Naive thymus-derived CD4-positive, alpha-beta T cell (primary cell): Measurements from ENCODE around the gene KCNG1. TPM values are rescaled to one million over a fixed set of nuclear protein-coding genes. Genes with fewer than 3 reads are reported as not detected.

Source experiments
- ATAC-seq: fragments of 150-1000 bp; cut with Tn5 transposase; 2 replicates; pipeline ENCODE4 v1.10.0; 2021; ENCODE audit warnings: mild to moderate bottlenecking, moderate library complexity
- CTCF ChIA-PET: fragments of 350-600 bp; sonication (Branson Sonifier 250); formaldehyde crosslinking; loops from one replicate; lab custom pipeline; 2021; ENCODE audit warnings: antibody characterized with exemption; lab: Charles Lee
- POLR2A ChIA-PET: fragments of 350-600 bp; sonication (Branson Sonifier 250); formaldehyde crosslinking; loops from one replicate; lab custom pipeline; 2021; ENCODE audit warnings: antibody characterized with exemption, inconsistent platforms; lab: Charles Lee
- DNase-seq, 9 donors: peaks; one replicate each; pipeline versions ENCODE4 v3.0.0 to v3.0.0-alpha.2; 2020 to 2022; ENCODE audit warnings: mixed read lengths in 1 of 9
- H3K27ac ChIP-seq: one replicate; pipeline ENCODE4 v1.7.0; 2013; ENCODE audit warnings: mild to moderate bottlenecking, low read depth, low read length, moderate library complexity
- H3K27me3 ChIP-seq, 2 donors: one replicate each; pipeline ENCODE4 v1.7.0; 2013; ENCODE audit warnings: low read length in 2 of 2, mild to moderate bottlenecking in 2 of 2, moderate library complexity in 2 of 2; ENCODE audit not compliant: control insufficient read depth in 2 of 2, insufficient read depth in 2 of 2
- H3K36me3 ChIP-seq, 3 experiments: 1 replicate in 2 of 3; 2 replicates in 1 of 3; pipeline ENCODE4 v1.7.0; 2013; ENCODE audit warnings: low read length in 3 of 3, mild to moderate bottlenecking in 3 of 3, moderate library complexity in 1 of 3; ENCODE audit not compliant: insufficient read depth in 3 of 3, control insufficient read depth in 2 of 3
- H3K4me1 ChIP-seq, 2 donors: one replicate each; pipeline ENCODE4 v1.7.0; 2013; ENCODE audit warnings: low read length in 2 of 2, mild to moderate bottlenecking in 2 of 2, moderate library complexity in 1 of 2; ENCODE audit not compliant: control insufficient read depth in 2 of 2, insufficient read depth in 2 of 2
- H3K4me3 ChIP-seq: 2 replicates; pipeline ENCODE4 v1.7.0; 2013; ENCODE audit warnings: mild to moderate bottlenecking, low read length
- H3K9me3 ChIP-seq, 3 experiments: 1 replicate in 2 of 3; 2 replicates in 1 of 3; pipeline ENCODE4 v1.7.0; 2013; ENCODE audit warnings: low read length in 3 of 3; ENCODE audit not compliant: control insufficient read depth in 2 of 3
- H3K27ac Mint-ChIP-seq, 9 donors: one replicate each; pipeline ENCODE4 v1.8.0; 2020 to 2022; ENCODE audit warnings: mixed read lengths in 9 of 9, mild to moderate bottlenecking in 8 of 9, moderate library complexity in 5 of 9, inconsistent platforms in 2 of 9
- H3K27me3 Mint-ChIP-seq, 5 donors: one replicate each; pipeline ENCODE4 v1.8.0; 2021 to 2022; ENCODE audit warnings: mixed read lengths in 5 of 5, mild to moderate bottlenecking in 1 of 5
- H3K36me3 Mint-ChIP-seq, 5 donors: one replicate each; pipeline ENCODE4 v1.8.0; 2020 to 2022; ENCODE audit warnings: mixed read lengths in 5 of 5, mild to moderate bottlenecking in 3 of 5, inconsistent platforms in 1 of 5
- H3K4me1 Mint-ChIP-seq, 7 donors: one replicate each; pipeline ENCODE4 v1.8.0; 2020 to 2022; ENCODE audit warnings: mixed read lengths in 7 of 7, mild to moderate bottlenecking in 3 of 7, inconsistent platforms in 1 of 7
- H3K4me3 Mint-ChIP-seq, 10 donors: one replicate each; pipeline ENCODE4 v1.8.0; 2020 to 2022; ENCODE audit warnings: mild to moderate bottlenecking in 10 of 10, mixed read lengths in 10 of 10, moderate library complexity in 6 of 10, inconsistent platforms in 2 of 10
- H3K9me3 Mint-ChIP-seq, 11 donors: one replicate each; pipeline ENCODE4 v1.8.0; 2020 to 2022; ENCODE audit warnings: mixed read lengths in 11 of 11, mild to moderate bottlenecking in 4 of 11, inconsistent platforms in 1 of 11, moderate library complexity in 1 of 11
- intact Hi-C, 2 donors: fragments of 100-400 bp; cut with micrococcal nuclease; formaldehyde crosslinking; loops; one replicate each; pipeline ENCODE4 v1.15.1; 2023
- polyA plus RNA-seq, 2 donors: library from polyadenylated mRNA; unstranded; fragments of 300-500 nt; fragmentation: Illumina TruSeq; gene quantifications; one replicate each; pipeline ENCODE4 v1.2.3, GENCODE V29; 2021
- total RNA-seq, 6 experiments: library from RNA in 5 of 6; stranded (reverse) in 5 of 6; gene quantifications; 1 replicate in 5 of 6; 2 replicates in 1 of 6; pipeline ENCODE4 v1.2.3 and lab custom pipeline; 2021 to 2026

The KCNG1 gene
- total and polyA plus RNA-seq, 7 experiments from 2014 or later: 0.17 to 0.73 TPM; not detected in 5

DNA sequence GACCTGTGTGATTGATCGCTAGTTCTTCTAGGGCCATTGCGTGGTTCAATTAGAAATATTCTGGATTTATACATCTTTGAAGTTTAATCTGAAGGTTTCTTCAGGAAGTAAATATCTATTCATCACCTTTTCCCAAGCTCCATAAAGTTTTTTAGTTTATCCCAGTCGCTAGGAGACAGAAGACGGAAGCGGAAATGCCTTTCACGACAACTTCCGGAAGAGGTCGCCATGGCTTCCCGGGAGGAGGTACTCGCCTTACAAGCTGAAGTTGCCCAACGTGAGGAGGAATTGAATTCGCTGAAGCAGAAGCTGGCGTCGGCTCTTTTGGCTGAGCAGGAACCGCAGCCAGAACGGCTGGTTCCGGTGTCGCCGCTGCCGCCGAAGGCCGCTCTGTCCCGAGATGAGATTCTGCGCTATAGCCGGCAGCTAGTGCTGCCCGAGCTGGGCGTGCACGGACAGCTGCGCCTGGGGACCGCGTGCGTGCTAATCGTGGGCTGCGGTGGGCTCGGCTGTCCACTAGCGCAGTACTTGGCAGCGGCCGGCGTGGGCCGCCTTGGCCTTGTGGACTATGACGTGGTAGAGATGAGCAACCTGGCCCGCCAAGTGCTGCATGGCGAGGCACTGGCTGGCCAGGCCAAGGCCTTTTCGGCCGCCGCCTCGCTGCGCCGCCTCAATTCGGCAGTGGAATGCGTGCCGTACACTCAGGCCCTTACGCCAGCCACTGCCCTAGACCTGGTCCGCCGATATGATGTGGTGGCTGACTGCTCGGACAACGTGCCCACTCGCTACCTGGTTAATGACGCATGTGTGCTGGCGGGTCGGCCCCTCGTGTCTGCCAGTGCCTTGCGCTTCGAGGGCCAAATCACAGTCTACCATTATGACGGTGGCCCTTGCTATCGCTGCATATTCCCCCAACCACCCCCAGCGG, 64.0 kb downstream of the KCNG1 start, which contains the start of gene MOCS3:
TSS of gene MOCS3 (plus strand) at position 204 of the 928 bp plus-strand sequence. CDS start at position 229, 25 bp downstream.
- POLR2A ChIA-PET: interaction anchor here (0.6 to 3.2 kb wide), 18 partner anchors 9 to 887 kb away, joined by 3 to 95 read pairs (median 4); partner anchors contain the start of genes ADNP and BCAS4

DNA sequence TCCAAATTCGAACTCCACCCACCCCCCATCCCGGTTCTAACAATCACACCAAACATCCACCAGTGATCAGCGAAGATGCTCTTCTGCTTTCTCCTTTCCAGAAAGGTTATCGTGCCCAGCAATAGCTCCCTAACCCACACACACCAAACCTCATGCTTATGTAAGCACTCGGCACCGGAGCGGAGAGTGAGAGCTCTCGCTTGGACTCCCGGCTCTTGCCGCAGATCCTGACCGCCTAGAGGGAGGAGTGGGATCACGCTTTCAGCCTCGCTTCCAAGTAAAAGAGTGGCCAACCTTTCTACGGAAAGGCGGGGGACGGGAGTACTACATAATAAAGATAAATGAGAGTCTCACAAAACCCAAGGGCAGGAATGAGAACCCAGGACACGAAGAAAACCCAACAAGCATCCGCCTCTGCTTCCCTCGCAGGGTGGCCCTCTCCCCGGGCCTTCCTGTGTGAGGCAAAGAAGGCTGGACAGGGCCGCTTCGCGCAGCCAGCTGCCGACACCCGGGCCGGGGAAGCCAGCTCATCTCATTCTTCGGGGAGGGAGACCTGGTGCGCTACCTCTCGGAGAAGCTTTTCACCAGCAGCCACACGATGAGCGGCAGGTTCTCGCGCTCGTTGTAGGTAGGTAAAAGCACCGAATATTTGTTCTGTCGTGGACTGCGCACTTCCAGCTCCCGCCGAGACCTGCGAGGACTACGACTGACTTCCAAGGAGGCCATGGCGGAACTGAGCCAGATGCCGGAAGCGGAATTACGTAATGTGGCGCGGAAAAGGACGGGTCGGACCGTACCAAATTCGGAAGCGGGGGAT, 64.9 kb downstream of the KCNG1 start, which contains the start of gene DPM1:
TSS of gene DPM1 (minus strand) at position 735 of the 817 bp plus-strand sequence. CDS start at position 726, 9 bp downstream.
- H3K36me3 Mint-ChIP-seq: peaks cover 0 to 23% (median 12%) of the 10 kb centered on the region in 5 donors
- intact Hi-C loops: loop anchor here (1.0 to 2.0 kb wide), 8 partner anchors 27 to 583 kb away; partner anchors contain the start of genes ADNP (in 2 of the 2), PARD6B (in 2 of the 2) and BCAS4 (in 1 of the 2)

More for the DNA sequence above, 64.0 kb downstream of the KCNG1 start, which contains the start of gene MOCS3:
- intact Hi-C loops: loop anchor here (1.0 to 2.0 kb wide), 8 partner anchors 28 to 582 kb away; partner anchors contain the start of genes ADNP (in 2 of the 2), PARD6B (in 2 of the 2) and BCAS4 (in 1 of the 2)
- DNase-seq (peak; percentile 57 to 95 (median 91)), ATAC-seq (peak; percentile 86)
- Mint-ChIP-seq H3K36me3 (peaks cover 0 to 24% (median 12%) of the 10 kb centered on the region in 5 donors), H3K27ac (peak within 1 kb of the TSS; percentile 97 to 100 (median 100)), H3K4me3 (peak within 1 kb of the TSS; percentile 92 to 99 (median 98)), H3K4me1 (peaks cover 25 to 78% (median 66%) of the 10 kb centered on the region in 7 donors), H3K9me3 (peaks cover 0 to 3% (median 0%) of the 10 kb centered on the region in 11 donors), H3K27me3 (peaks cover 0 to 2% (median 0%) of the 10 kb centered on the region in 5 donors)
- Histone ChIP-seq H3K4me3 (peak within 1 kb of the TSS; percentile 93), H3K4me1 (peaks cover 22 to 25% of the 10 kb centered on the region in 2 donors), H3K36me3 (peaks cover 0 to 25% (median under 1%) of the 10 kb centered on the region in 3 experiments), H3K9me3 (no peaks in the 10 kb centered on the region), H3K27ac (peak within 1 kb of the TSS; percentile 93), H3K27me3 (no peaks in the 10 kb centered on the region)
- CTCF ChIA-PET: interaction anchor here (0.6 to 1.7 kb wide), 9 partner anchors 19 to 413 kb away, joined by 3 to 11 read pairs (median 5); partner anchors contain the start of genes ADNP and BCAS4

DNA sequence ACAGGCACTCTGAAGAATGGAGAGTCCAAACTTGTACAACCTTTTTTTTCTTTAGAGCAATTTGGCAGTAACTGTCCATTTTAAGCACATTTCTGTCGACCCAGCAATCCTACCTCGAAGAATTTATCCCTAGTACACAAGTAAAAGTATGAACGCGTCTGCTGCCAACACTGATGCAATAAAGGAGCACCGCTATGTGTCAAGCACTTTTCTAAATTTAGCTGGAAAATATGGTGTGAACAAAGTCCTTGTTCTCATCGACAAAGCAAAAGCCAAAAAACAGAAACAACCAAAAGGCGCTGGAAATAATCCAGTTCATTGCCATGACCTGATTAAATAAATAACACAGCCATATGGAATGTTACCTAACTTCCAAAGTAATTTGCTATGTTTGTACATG, 65.6 kb downstream of the KCNG1 start:
- H3K4me1 ChIP-seq: peaks cover 22 to 25% of the 10 kb centered on the region in 2 donors
- peaks cover 0 to 3% (median 0%) of the 10 kb centered on the region in 11 donors for H3K9me3 Mint-ChIP-seq
- peaks cover 0 to 2% (median 0%) of the 10 kb centered on the region in 5 donors for H3K27me3 Mint-ChIP-seq
- H3K9me3 ChIP-seq: no peaks in the 10 kb centered on the region
- peak overlapping the region; percentile 93 for H3K27ac ChIP-seq
- DNase-seq (no peak), ATAC-seq (no peak)
- POLR2A ChIA-PET: interaction anchor here (0.9 to 3.2 kb wide), 8 partner anchors 11 to 447 kb away, joined by 3 to 95 read pairs (median 14); partner anchors contain the start of genes ADNP, BCAS4 and PTPN1
- peaks cover 25 to 82% (median 65%) of the 10 kb centered on the region in 7 donors for H3K4me1 Mint-ChIP-seq
- peak overlapping the region; percentile 93 for H3K4me3 ChIP-seq
- peak overlapping the region; percentile 97 to 100 (median 100) for H3K27ac Mint-ChIP-seq
- intact Hi-C loops: no loop called here
- CTCF ChIA-PET: interaction anchor here (0.6 to 1.5 kb wide), 4 partner anchors 17 to 165 kb away, joined by 3 to 6 read pairs (median 4); partner anchors contain the start of gene ADNP
- H3K36me3 Mint-ChIP-seq: peaks cover 0 to 19% (median 11%) of the 10 kb centered on the region in 5 donors
- H3K4me3 Mint-ChIP-seq: peak overlapping the region; percentile 92 to 99 (median 98)
- no peaks in the 10 kb centered on the region for H3K27me3 ChIP-seq
- peaks cover 4 to 37% (median 7%) of the 10 kb centered on the region in 3 experiments for H3K36me3 ChIP-seq

More for the DNA sequence above, 64.9 kb downstream of the KCNG1 start, which contains the start of gene DPM1:
- DNase-seq: peak in 6 of 9 donors; percentile 8 to 88 (median 81)
- H3K4me3 Mint-ChIP-seq: peak within 1 kb of the TSS; percentile 92 to 99 (median 98)
- peak; percentile 91 for ATAC-seq
- H3K4me1 Mint-ChIP-seq: peaks cover 25 to 77% (median 66%) of the 10 kb centered on the region in 7 donors
- Histone ChIP-seq H3K9me3 (no peaks in the 10 kb centered on the region), H3K36me3 (peaks cover 3 to 34% (median 7%) of the 10 kb centered on the region in 3 experiments), H3K27me3 (no peaks in the 10 kb centered on the region), H3K4me3 (peak within 1 kb of the TSS; percentile 93), H3K4me1 (peaks cover 22 to 25% of the 10 kb centered on the region in 2 donors), H3K27ac (peak within 1 kb of the TSS; percentile 93)
- H3K27ac Mint-ChIP-seq: peak within 1 kb of the TSS; percentile 97 to 100 (median 100)
- peaks cover 0 to 2% (median 0%) of the 10 kb centered on the region in 5 donors for H3K27me3 Mint-ChIP-seq
- ChIA-PET POLR2A (interaction anchor here (0.6 to 3.2 kb wide), 20 partner anchors 9 to 887 kb away, joined by 3 to 95 read pairs (median 4); partner anchors contain the start of genes ADNP, BCAS4 and PTPN1), CTCF (interaction anchor here (0.8 to 1.7 kb wide), 8 partner anchors 17 to 414 kb away, joined by 3 to 11 read pairs (median 4); partner anchors contain the start of genes ADNP and BCAS4)
- peaks cover 0 to 3% (median 0%) of the 10 kb centered on the region in 11 donors for H3K9me3 Mint-ChIP-seq

DNA sequence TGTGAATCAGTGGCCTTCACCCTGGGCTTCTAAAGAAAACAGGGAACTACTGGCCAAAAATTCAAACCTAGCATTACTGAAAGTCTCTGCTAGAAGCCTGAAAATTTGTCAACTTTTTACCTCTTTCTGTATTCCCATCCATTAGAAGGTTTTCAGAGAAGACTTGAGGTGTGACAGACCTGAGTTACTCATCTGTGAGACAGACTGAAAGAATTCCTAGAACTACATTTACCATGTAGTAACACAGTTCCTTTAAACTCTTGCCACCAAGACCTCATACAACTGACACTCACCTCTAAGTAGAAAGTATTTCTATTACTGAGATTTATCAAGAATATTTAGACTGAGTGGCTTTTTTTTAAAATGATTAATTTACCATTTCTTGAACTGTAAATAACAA, 69.1 kb downstream of the KCNG1 start:
- H3K36me3 ChIP-seq: peaks cover 17 to 63% (median 18%) of the 10 kb centered on the region in 3 experiments
- Mint-ChIP-seq H3K4me1 (peaks cover 27 to 62% (median 42%) of the 10 kb centered on the region in 7 donors), H3K27ac (no peak overlapping the region), H3K4me3 (no peak overlapping the region), H3K27me3 (peaks cover 0 to 2% (median 0%) of the 10 kb centered on the region in 5 donors), H3K9me3 (peaks cover 0 to 3% (median 0%) of the 10 kb centered on the region in 11 donors), H3K36me3 (peaks cover 8 to 27% (median 17%) of the 10 kb centered on the region in 5 donors)
- ChIA-PET POLR2A (no interaction called here), CTCF (interaction anchor here (0.6 kb wide), 1 partner anchor 1093 kb away, joined by 3 read pairs; no protein-coding TSS in a partner anchor)
- no peak overlapping the region for H3K4me3 ChIP-seq
- ATAC-seq (no peak), DNase-seq (no peak)
- H3K9me3 ChIP-seq: no peaks in the 10 kb centered on the region
- H3K27ac ChIP-seq: no peak overlapping the region
- intact Hi-C loops: no loop called here
- H3K4me1 ChIP-seq: peaks cover 13 to 18% of the 10 kb centered on the region in 2 donors
- no peaks in the 10 kb centered on the region for H3K27me3 ChIP-seq
